Osteoblast (primary cell): ENCODE data around the gene MTMR1. TPM values are rescaled to one million over a fixed set of nuclear protein-coding genes. Genes with fewer than 3 reads are reported as not detected.

Experiments used
- DNase-seq: peaks from one replicate; pipeline ENCODE4 v3.0.0; 2011; ENCODE audit warnings: low spot score, mixed read lengths; ENCODE audit not compliant: insufficient read length; ENCODE audit errors: missing footprints
- H2AFZ ChIP-seq: 2 replicates; pipeline ENCODE4 v1.6.0; 2011; ENCODE audit warnings: mild to moderate bottlenecking, low read length
- H3K27ac ChIP-seq: 2 replicates; pipeline ENCODE4 v1.5.1; 2011; ENCODE audit warnings: mild to moderate bottlenecking, low read depth, low read length, moderate library complexity
- H3K27me3 ChIP-seq: 2 replicates; pipeline ENCODE4 v1.6.0; 2012; ENCODE audit warnings: mild to moderate bottlenecking, control low read depth, inconsistent platforms, low read length, moderate library complexity; ENCODE audit not compliant: insufficient read depth
- H3K36me3 ChIP-seq: 2 replicates; pipeline ENCODE4 v1.5.1; 2011; ENCODE audit warnings: mild to moderate bottlenecking, low read length, control low read depth, moderate library complexity; ENCODE audit not compliant: insufficient read depth
- H3K4me1 ChIP-seq: 2 replicates; pipeline ENCODE4 v1.5.1; 2011; ENCODE audit warnings: mild to moderate bottlenecking, low read length, control low read depth, moderate library complexity; ENCODE audit not compliant: insufficient read depth
- H3K4me2 ChIP-seq: 2 replicates; pipeline ENCODE4 v1.6.0; 2011; ENCODE audit warnings: mild to moderate bottlenecking, low read length; ENCODE audit not compliant: insufficient read depth
- H3K4me3 ChIP-seq: fragments of 200-600 bp; sonication (generic); 3 replicates; pipeline ENCODE4 v1.5.1; 2012; ENCODE audit warnings: mild to moderate bottlenecking, low read length, inconsistent platforms; ENCODE audit not compliant: insufficient read depth
- H3K79me2 ChIP-seq: 2 replicates; pipeline ENCODE4 v1.6.0; 2012; ENCODE audit warnings: mild to moderate bottlenecking, low read length, control low read depth, inconsistent platforms; ENCODE audit not compliant: insufficient read depth
- H3K9me3 ChIP-seq: 2 replicates; pipeline ENCODE4 v1.5.1; 2011; ENCODE audit warnings: low read depth, low read length, control low read depth
- H4K20me1 ChIP-seq: 2 replicates; pipeline ENCODE4 v1.6.0; 2012; ENCODE audit warnings: mild to moderate bottlenecking, low read length, control low read depth; ENCODE audit not compliant: insufficient read depth
- CTCF ChIP-seq: IDR thresholded peaks from 2 replicates; pipeline ENCODE4 v1.5.1; 2011; ENCODE audit warnings: mild to moderate bottlenecking, low read depth, low read length, moderate library complexity; ENCODE audit errors: extremely low read depth
- total RNA-seq: library from RNA; depleted of rRNA; stranded (reverse); fragments of >200 nt; gene quantifications from 2 replicates; pipeline ENCODE4 v1.2.3, GENCODE V29; 2012

The MTMR1 gene
- total RNA-seq, 1 donor = 17.0 TPM

GRCh38 chrX:150692296-150692695, 900 bp upstream of the MTMR1 start:
- Histone ChIP-seq H3K4me2 (peak overlapping the region; percentile 71), H3K36me3 (no peaks in the 10 kb centered on the region), H3K4me1 (peaks cover 21% of the 10 kb centered on the region), H3K27me3 (no peaks in the 10 kb centered on the region), H3K79me2 (peaks cover 26% of the 10 kb centered on the region), H3K4me3 (peak overlapping the region; percentile 70), H3K27ac (peak overlapping the region; percentile 69), H2AFZ (peak overlapping the region; percentile 69), H3K9me3 (peaks cover 14% of the 10 kb centered on the region), H4K20me1 (no peaks in the 10 kb centered on the region)
- TF ChIP-seq CTCF = no peak
- DNase-seq = no peak

- Histone ChIP-seq H3K79me2 (peaks cover 34% of the 10 kb centered on the region), H2AFZ (no peak overlapping the region), H3K27ac (peak overlapping the region; percentile 90), H3K4me1 (peaks cover 14% of the 10 kb centered on the region), H3K4me3 (peak overlapping the region; percentile 75), H3K4me2 (peak overlapping the region; percentile 85), H3K27me3 (no peaks in the 10 kb centered on the region), H4K20me1 (no peaks in the 10 kb centered on the region), H3K36me3 (no peaks in the 10 kb centered on the region), H3K9me3 (peaks cover 14% of the 10 kb centered on the region)
- no peak for TF ChIP-seq CTCF
- peak; percentile 85 for DNase-seq
These were observed 754 bp downstream of the MTMR1 start for GRCh38 chrX:150693725-150694574.

- H3K27me3 ChIP-seq = no peaks in the 10 kb centered on the region
- peak; percentile 60 for DNase-seq
- H3K27ac ChIP-seq = peak overlapping the region; percentile 90
- H3K79me2 ChIP-seq = peaks cover 36% of the 10 kb centered on the region
- peak overlapping the region; percentile 85 for H3K4me2 ChIP-seq
- no peak overlapping the region for H2AFZ ChIP-seq
- no peak for TF ChIP-seq CTCF
- no peaks in the 10 kb centered on the region for H3K36me3 ChIP-seq
- H4K20me1 ChIP-seq = no peaks in the 10 kb centered on the region
- H3K4me3 ChIP-seq = no peak overlapping the region
- H3K4me1 ChIP-seq = peaks cover 10% of the 10 kb centered on the region
- peaks cover 14% of the 10 kb centered on the region for H3K9me3 ChIP-seq
These were observed 1.7 kb downstream of the MTMR1 start for GRCh38 chrX:150694738-150695410.

GRCh38 chrX:150696331-150696730, 3.1 kb downstream of the MTMR1 start:
- H3K36me3 ChIP-seq = no peaks in the 10 kb centered on the region
- H3K4me3 ChIP-seq = no peak overlapping the region
- no peaks in the 10 kb centered on the region for H4K20me1 ChIP-seq
- H3K27me3 ChIP-seq = no peaks in the 10 kb centered on the region
- peaks cover 42% of the 10 kb centered on the region for H3K79me2 ChIP-seq
- no peak overlapping the region for H3K4me2 ChIP-seq
- no peak overlapping the region for H2AFZ ChIP-seq
- DNase-seq = no peak
- no peak for TF ChIP-seq CTCF
- H3K4me1 ChIP-seq = peaks cover 9% of the 10 kb centered on the region
- peaks cover 4% of the 10 kb centered on the region for H3K9me3 ChIP-seq
- no peak overlapping the region for H3K27ac ChIP-seq
